ENCODE measurements around the gene RAP1GAP. TPM values are rescaled to one million over a fixed set of nuclear protein-coding genes. Genes with fewer than 3 reads are reported as not detected.

RAP1GAP gene
- total RNA-seq, 2 donors from 2014 or later: 8.0 to 8.2 TPM

DNA sequence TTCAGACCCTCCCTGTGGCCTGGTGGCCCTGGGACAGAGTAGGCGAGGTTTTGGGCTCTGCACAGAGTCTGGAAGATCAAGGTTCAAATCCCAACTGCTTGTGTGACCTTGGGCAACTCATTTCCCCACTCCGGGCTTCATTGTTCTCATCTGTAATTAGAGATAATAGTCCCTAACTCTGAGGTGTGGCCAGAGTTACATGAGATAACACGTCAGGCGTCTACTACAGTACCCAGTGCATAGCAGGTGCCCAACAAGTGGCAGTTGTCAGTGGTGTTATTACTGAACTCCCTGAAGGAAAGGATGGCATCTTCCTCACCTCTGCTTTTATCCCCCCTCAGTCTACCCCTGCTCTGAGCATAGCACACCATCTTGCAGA is 20.8 kb downstream of the RAP1GAP start:
- Mint-ChIP-seq H3K4me3 (no peak overlapping the region), H3K36me3 (ENCODE audit: low read depth) (no peaks in the 10 kb centered on the region), H3K9me3 (no peaks in the 10 kb centered on the region), H3K27ac (no peak overlapping the region), H3K27me3 (ENCODE audit: insufficient read depth) (peaks cover 20% of the 10 kb centered on the region), H3K4me1 (peaks cover 4% of the 10 kb centered on the region)
- H3K36me3 ChIP-seq (ENCODE audit: control insufficient read depth, insufficient read depth, low read length): no peaks in the 10 kb centered on the region
- no peak for TF ChIP-seq CTCF (conservative IDR thresholded peaks at IDR 0.05)
- H3K4me3 ChIP-seq (ENCODE audit: low read length): no peak overlapping the region
- no peaks in the 10 kb centered on the region for H3K9me3 ChIP-seq (ENCODE audit: control insufficient read depth, low read length)
- H3K9ac ChIP-seq (ENCODE audit: extremely low read depth, low read length, poor library complexity, severe bottlenecking): no peak overlapping the region
- H3K27ac ChIP-seq (ENCODE audit: low read depth, low read length): no peak overlapping the region
- DNase-seq: no peak
- H3K4me1 ChIP-seq (ENCODE audit: control insufficient read depth, insufficient read depth, low read length): peaks cover 4% of the 10 kb centered on the region
- WGBS, 2 experiments (ENCODE audit: insufficient coverage in 1 of 2, insufficient read length in 1 of 2): 65 to 71% methylated on average over 4 of the region's 4 CpGs
- H3K27me3 ChIP-seq (ENCODE audit: control insufficient read depth, insufficient read depth, low read length, poor library complexity, severe bottlenecking): peaks cover 7% of the 10 kb centered on the region

DNA sequence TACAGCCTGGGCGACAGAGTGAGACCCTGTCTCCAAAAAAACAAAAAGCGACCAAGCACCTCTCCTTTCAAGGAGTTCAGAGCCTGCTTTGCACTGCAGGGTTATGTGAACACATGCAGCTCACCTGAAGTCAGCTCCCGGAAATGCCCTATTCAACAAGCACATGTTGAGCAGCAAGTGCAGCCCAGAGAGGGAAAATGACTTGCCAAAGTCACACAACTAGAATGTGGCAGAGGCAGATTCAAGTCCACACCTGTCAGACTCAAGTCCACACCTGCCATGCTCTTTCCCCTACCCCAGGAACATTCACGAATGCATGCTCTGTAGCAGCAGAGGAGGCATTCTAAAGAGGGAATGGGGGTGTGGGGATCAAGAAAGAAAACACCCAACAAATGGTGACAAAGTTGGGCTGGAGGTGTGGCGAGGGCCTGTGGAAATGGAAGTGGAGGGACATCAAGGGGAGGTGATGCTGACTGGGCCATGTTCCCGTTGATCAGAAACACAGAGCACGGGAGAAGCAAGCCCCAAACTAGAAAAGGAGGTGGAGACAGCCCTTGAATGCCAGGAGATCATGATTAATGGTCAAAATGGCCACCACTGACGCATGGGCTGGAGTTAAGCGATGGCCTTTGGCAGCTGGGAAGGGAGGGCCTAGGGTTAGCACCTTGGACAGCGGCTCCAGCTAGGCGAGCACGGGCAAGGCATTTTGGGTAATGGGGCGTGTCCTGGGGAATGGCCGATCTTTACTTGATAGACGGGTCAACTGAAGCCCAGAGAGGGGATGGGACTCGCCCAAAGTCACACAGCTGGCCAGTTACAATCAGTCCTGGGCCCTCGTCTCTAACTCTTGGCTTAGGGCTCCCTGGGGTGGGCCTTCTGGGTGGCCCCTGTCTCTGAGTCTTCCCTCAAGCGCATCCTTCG is 21.5 kb downstream of the RAP1GAP start:
- Histone ChIP-seq H3K36me3 (ENCODE audit: control insufficient read depth, insufficient read depth, low read length) (no peaks in the 10 kb centered on the region), H3K9me3 (ENCODE audit: control insufficient read depth, low read length) (no peaks in the 10 kb centered on the region), H3K27me3 (ENCODE audit: control insufficient read depth, insufficient read depth, low read length, poor library complexity, severe bottlenecking) (peaks cover 6% of the 10 kb centered on the region), H3K27ac (ENCODE audit: low read depth, low read length) (no peak overlapping the region), H3K9ac (ENCODE audit: extremely low read depth, low read length, poor library complexity, severe bottlenecking) (no peak overlapping the region), H3K4me3 (ENCODE audit: low read length) (no peak overlapping the region), H3K4me1 (ENCODE audit: control insufficient read depth, insufficient read depth, low read length) (peaks cover 4% of the 10 kb centered on the region)
- TF ChIP-seq CTCF (conservative IDR thresholded peaks at IDR 0.05): no peak
- Mint-ChIP-seq H3K9me3 (no peaks in the 10 kb centered on the region), H3K27me3 (ENCODE audit: insufficient read depth) (peaks cover 15% of the 10 kb centered on the region), H3K4me3 (no peak overlapping the region), H3K4me1 (peaks cover 4% of the 10 kb centered on the region), H3K36me3 (ENCODE audit: low read depth) (no peaks in the 10 kb centered on the region), H3K27ac (no peak overlapping the region)
- WGBS, 2 experiments (ENCODE audit: insufficient coverage in 1 of 2, insufficient read length in 1 of 2): 37 to 38% methylated on average over 13 to 19 of the region's 19 CpGs
- peak; percentile 98 for DNase-seq

- H3K27ac Mint-ChIP-seq: no peak overlapping the region
- Histone ChIP-seq H3K27ac (ENCODE audit: low read depth, low read length) (no peak overlapping the region), H3K27me3 (ENCODE audit: control insufficient read depth, insufficient read depth, low read length, poor library complexity, severe bottlenecking) (no peaks in the 10 kb centered on the region), H3K36me3 (ENCODE audit: control insufficient read depth, insufficient read depth, low read length) (no peaks in the 10 kb centered on the region), H3K4me1 (ENCODE audit: control insufficient read depth, insufficient read depth, low read length) (peaks cover 1% of the 10 kb centered on the region), H3K4me3 (ENCODE audit: low read length) (no peak overlapping the region), H3K9ac (ENCODE audit: extremely low read depth, low read length, poor library complexity, severe bottlenecking) (no peak overlapping the region), H3K9me3 (ENCODE audit: control insufficient read depth, low read length) (no peaks in the 10 kb centered on the region)
- no peaks in the 10 kb centered on the region for H3K36me3 Mint-ChIP-seq (ENCODE audit: low read depth)
- no peak for DNase-seq
- H3K27me3 Mint-ChIP-seq (ENCODE audit: insufficient read depth): peaks cover 3% of the 10 kb centered on the region
- H3K4me1 Mint-ChIP-seq: peaks cover 5% of the 10 kb centered on the region
- TF ChIP-seq CTCF (conservative IDR thresholded peaks at IDR 0.05): no peak
- no peak overlapping the region for H3K4me3 Mint-ChIP-seq
- WGBS, 2 experiments (ENCODE audit: insufficient coverage in 1 of 2, insufficient read length in 1 of 2): 89 to 100% methylated on average over 1 to 5 of the region's 5 CpGs
- H3K9me3 Mint-ChIP-seq: no peaks in the 10 kb centered on the region
Measured at GRCh38 chr1:21645550-21645949, 23.6 kb downstream of the RAP1GAP start.
